Coronary artery (tissue), 2 donors: ENCODE results near the gene FASN.

Experiments used
- DNase-seq: peaks from one replicate; pipeline ENCODE4 v3.0.0-alpha.2; 2017; ENCODE audit warnings: low spot score
- H3K27ac ChIP-seq, 2 donors: fragments of 200-600 bp; sonication (generic); one replicate each; pipeline ENCODE4 v1.5.1; 2016 to 2019
- H3K4me3 ChIP-seq: fragments of 200-600 bp; sonication (generic); 2 replicates; pipeline ENCODE4 v1.5.1; 2016; ENCODE audit warnings: mild to moderate bottlenecking, moderate library complexity
- TF ChIP-seq, protein P1 (sequence below): fragments of 200-600 bp; sonication (generic); IDR thresholded peaks from one replicate; pipeline ENCODE4 v1.5.1; 2019; ENCODE audit warnings: antibody characterized with exemption

FASN gene

DNA sequence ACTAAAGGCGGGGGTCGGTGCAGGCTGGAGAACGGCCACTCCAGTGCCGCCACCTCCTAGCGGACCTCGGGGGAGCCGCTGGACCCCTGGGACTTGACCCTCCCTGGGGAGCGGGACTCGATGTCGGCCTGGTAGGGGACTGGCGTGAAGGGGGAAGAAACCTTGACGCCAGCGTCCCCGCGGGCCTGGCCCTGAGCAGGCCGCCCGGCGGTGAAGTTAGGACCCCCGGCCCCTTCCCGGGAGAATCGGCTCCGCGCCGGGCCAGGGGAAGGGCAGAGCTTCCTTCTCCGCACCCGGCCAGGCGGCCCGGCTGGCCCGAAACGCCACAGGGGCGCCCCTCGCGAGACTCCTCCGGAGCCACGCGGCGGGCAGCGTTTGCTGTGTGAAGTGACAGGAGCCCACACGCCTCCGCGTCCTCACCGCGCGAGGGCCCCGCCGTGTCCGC, 32.8 kb downstream of the FASN start:
- peak overlapping the region; percentile 87 for H3K4me3 ChIP-seq
- TF ChIP-seq, protein P1, sequence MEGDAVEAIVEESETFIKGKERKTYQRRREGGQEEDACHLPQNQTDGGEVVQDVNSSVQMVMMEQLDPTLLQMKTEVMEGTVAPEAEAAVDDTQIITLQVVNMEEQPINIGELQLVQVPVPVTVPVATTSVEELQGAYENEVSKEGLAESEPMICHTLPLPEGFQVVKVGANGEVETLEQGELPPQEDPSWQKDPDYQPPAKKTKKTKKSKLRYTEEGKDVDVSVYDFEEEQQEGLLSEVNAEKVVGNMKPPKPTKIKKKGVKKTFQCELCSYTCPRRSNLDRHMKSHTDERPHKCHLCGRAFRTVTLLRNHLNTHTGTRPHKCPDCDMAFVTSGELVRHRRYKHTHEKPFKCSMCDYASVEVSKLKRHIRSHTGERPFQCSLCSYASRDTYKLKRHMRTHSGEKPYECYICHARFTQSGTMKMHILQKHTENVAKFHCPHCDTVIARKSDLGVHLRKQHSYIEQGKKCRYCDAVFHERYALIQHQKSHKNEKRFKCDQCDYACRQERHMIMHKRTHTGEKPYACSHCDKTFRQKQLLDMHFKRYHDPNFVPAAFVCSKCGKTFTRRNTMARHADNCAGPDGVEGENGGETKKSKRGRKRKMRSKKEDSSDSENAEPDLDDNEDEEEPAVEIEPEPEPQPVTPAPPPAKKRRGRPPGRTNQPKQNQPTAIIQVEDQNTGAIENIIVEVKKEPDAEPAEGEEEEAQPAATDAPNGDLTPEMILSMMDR, result no peak
- H3K27ac ChIP-seq, result peak overlapping the region; percentile 50 to 86
- DNase-seq, result no peak

DNA sequence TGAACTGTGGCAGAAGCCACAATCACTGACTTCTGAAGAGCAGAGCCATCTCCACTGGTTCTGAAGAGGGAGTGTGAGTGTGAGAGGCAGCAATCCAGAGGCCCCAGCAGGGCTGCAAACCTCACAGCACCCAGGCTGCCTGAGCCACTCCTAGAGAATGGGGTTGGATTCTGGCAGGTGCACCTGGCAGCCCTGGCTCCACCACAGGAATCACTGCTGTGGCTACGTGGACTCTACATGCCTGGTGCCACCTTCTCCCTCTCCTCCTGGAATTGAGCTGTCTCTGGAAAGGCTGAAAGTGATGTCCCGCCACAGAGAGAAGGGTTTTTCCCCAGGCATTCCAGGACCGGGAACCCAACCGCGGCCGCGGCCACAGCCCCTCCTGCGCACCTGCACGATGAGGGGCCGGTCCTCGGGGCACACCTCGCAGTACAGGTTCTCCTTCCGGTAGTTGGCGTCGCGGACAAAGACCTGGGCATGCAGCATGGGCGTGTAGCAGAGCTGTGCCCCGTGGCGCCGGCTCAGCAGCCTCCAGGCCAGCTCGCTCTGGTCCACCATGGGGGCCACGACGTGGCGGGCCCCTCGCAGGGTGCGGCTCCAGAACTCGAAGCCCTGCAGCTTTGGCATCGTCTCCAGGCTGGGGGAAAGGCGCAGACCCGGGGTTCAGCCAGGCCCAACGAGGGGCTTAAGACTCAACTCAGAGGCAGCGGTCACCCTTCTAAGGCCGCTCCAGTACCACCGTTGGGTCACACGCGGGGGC, 33.4 kb downstream of the FASN start:
- Histone ChIP-seq H3K27ac (peak overlapping the region in 1 of 2 donors; percentile 86), H3K4me3 (peak overlapping the region; percentile 87)
- TF ChIP-seq, protein P1, result no peak
- DNase-seq, result no peak

DNA sequence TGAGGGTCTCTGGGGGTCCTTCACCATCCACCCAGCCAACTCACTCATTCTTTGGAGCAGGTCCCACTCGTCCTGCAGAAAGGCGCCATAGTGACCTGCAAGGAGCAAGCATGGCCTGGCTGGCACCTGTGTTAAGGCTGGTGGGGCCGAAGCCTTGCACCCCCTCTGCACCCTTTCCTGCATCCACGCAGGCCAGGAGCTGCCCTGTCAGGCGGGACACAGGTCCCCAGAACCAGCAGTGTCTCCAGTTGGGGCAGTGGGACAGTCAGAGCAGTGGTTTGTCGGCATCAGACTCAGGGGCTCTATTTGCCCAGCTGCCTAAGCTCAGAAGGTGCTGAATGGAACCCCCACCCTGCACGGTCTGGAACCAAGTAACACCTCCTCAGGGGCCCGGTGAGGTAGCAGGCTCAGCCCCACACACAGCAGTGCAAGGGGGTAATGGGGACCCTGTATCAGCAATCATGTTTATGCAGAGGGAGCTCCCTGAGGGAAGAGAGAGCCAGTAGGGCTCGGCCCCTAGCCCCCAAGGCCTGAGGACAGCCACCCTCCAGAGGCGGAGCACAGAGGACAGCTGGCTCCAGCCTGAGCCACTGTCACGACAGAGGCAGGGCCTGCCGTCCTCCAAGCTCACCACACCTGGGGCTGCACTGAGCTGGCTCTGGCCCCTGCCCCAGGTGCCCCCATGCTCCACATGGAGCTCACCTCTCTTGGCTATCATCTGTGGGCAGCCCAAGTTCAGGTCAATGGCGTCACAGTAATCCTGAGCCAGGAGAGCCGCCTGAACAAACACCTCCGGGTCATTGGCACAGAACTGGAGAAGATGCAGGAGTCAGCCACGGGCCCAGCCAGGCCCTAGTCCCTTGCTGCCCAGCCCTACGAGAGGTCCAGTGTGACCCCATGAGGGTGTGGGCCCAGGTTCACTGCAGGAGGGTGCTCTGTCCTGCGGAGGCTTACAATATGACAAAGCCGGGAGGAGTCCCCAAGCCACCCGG, 34.3 kb downstream of the FASN start:
- H3K27ac ChIP-seq, result no peak overlapping the region
- TF ChIP-seq, protein P1, result no peak
- no peak for DNase-seq
- H3K4me3 ChIP-seq, result peak overlapping the region; percentile 87

DNA sequence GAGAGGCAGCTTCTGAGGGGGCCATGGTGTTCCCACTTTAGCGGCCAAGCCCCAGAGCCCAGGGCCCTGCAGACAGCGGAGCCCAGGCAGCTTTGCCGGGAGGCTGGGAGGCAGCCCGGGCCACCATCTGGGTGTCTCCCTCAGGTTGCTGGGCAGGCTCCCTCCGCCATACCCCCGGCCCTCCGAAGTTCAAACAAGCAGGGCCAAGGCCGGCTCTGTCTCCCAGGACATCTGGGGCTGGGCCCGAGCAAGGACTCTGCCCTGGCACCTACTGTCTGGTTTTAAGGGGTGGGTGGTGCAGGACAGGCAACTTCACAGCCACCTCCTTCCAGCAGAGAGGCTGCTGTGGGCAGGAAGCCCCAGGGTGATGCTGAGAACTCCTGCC, 35.1 kb downstream of the FASN start:
- H3K27ac ChIP-seq, result no peak overlapping the region
- no peak overlapping the region for H3K4me3 ChIP-seq
- no peak for DNase-seq
- TF ChIP-seq, protein P1, result no peak

DNA sequence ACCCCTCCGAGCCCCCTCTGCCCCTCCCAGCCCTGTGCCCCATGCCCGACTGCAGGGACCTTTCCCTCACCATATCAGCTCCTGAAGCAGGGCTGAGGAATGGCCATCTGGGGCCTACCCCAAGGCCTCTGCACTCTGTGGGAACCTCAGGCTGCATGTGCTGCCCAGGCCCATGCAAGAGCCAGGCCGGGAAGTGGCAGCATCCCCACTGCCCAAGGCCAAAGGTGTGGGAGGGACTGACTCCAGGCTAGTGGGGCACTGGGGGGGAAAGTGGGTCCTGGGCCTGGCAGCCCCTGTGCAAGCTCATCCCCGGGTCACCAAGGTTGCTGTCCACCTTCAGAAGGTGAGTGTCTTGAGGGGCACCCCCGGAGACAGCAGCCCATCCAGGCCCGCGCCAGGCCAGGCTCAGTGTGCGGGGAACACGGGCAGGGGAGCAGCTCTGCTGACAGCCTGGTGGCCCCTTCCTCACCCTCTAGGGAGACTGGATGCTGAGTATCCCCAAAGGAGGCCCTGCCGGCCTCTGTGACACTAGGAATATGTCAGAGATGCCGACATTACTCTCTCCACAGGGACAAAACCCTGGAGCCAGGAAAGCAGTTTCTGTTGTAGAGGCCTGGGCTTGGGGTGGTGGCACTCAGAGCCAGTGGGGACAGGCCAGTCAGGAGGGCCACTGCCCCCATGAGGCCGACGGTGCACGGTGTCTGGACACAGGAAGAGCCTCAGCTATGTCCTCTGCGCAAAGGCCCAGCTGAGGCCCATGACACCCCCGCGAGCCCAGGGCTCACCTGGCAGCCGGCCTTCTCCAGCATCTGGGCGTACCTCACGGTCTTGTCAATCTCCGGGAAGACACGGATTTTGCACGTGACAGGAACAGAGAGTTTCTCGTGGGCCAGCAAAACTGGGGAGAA, 35.7 kb downstream of the FASN start:
- no peak overlapping the region for H3K4me3 ChIP-seq
- TF ChIP-seq, protein P1, result no peak
- no peak overlapping the region for H3K27ac ChIP-seq
- DNase-seq, result no peak
